HG02981 (cell line): Measurements from ENCODE around the gene EIF6.
"Not testable (repeated sequence)": the region's sequence is repeated elsewhere in the genome, so short reads cannot be mapped to it uniquely, and the experiment has no call there.

Experiments
- ATAC-seq: cut with Tn5 transposase; IDR thresholded peaks from one replicate; pipeline ENCODE4 v1.9.1; 2021; ENCODE audit warnings: mild to moderate bottlenecking, moderate library complexity; ENCODE audit not compliant: unreplicated experiment

EIF6 gene

DNA sequence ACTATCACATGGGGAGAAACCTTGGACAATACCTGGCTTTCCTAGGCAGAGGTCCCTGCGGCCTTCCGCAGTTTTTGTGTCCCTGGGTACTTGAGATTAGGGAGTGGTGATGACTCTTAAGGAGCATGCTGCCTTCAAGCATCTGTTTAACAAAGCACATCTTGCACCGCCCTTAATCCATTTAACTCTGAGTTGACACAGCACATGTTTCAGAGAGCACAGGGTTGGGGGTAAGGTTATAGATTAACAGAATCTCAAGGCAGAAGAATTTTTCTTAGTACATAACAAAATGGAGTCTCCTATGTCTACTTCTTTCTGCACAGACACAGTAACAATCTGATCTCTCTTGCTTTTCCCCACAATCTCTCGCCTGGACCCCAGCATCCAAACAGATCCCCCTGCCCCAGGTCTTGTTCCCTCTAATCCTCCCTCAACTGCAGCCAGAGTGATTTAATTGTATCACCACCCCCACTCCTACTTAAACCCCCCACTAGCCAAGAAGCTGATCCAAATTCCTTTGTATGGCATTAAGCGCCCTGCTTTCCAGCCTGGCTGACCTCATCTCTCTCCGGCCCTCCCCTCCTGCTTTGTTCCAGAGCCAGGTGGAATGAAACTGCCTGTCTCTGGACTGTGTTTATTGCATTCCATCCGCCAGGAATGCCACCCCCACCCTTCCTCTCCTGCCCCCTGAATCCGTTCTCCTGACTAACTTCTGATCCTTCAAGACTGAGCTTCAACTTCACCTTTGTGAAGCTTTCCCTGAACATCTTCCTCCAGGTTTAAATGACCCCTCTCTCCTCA, 21.6 kb downstream of the EIF6 start:
- not testable (repeated sequence) for ATAC-seq

DNA sequence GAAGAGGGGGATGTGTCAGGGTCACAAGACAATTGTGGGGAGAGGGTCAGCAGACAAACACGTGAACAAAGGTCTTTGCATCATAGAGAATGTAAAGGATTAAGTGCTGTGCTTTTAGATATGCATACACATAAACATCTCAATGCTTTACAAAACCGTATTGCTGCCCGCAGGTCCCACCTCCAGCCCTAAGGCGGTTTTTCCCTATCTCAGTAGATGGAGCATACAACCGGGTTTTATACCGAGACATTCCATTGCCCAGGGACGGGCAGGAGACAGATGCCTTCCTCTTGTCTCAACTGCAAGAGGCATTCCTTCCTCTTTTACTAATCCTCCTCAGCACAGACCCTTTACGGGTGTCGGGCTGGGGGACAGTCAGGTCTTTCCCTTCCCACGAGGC, 22.3 kb downstream of the EIF6 start:
- not testable (repeated sequence) for ATAC-seq

DNA sequence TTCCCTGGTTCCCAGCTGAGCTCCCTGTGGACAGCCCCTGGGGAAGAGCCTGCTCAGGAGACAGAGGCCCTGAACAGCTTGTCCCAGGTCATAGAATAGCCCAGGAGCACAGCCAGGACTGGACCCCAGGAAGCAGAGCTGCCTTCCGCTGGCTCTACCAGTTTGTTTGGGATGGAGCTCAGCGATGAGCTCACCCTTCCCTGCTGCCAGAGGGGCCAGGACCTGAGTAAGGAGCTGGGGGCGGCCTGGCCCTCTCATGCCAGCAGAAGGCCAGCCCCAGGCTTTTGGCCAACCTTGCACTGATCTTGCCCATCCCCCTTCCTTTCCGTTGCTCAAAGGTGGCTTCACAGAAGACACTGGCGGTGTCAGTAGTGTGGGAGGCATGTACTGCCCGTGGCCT, 24.1 kb downstream of the EIF6 start:
- ATAC-seq, result no peak

DNA sequence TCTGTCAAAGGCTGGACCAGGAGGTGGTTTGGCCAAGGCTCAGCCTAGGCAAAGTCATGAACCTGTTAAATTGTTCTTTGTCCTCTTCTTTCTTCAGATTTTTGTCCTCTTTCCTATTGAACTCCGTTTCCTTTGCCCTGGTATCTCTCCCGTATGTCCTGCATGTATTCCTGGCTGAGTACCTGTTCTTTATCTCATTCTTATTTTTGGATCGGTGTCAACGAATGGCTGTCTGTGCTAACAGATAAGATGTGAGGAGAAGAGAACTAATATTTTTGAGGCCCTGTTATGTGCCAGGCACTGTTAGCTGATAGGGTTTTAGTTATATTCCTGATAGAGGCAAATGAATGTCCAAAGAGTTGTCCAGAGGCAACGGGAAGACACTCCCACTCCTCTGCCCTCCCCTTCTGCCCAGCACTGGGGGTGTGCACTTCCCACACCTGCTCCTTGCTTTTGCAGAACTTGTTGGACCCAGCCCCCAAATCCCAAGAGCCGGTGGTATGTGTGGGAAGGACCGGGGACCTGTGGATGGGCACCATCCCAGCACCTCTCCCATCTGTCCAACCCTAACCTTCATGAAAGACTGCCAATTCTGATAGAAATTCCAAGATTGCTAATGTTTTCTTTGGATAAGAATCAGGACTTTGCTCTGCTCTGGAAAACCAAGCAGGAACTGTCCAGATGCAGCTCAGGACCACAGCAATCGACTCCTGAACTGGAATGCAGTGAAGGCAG, 27.2 kb downstream of the EIF6 start:
- no peak for ATAC-seq

DNA sequence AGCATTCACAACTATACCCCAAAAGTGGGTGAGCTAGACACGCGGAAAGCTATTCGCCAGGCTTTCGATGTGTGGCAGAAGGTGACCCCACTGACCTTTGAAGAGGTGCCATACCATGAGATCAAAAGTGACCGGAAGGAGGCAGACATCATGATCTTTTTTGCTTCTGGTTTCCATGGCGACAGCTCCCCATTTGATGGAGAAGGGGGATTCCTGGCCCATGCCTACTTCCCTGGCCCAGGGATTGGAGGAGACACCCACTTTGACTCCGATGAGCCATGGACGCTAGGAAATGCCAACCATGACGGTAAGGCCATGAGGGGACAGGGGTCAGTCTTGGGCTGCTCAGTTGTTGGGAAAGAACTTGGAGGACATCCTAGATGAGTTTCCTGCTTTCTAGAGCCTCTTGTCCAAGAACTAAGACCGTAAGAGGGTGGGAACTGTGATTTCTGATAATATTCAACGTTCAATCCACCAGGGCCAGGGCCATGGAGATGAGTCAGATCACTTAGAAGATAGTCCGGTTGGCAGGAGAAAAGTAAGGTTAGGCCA, 30.0 kb downstream of the EIF6 start:
- ATAC-seq, result no peak

DNA sequence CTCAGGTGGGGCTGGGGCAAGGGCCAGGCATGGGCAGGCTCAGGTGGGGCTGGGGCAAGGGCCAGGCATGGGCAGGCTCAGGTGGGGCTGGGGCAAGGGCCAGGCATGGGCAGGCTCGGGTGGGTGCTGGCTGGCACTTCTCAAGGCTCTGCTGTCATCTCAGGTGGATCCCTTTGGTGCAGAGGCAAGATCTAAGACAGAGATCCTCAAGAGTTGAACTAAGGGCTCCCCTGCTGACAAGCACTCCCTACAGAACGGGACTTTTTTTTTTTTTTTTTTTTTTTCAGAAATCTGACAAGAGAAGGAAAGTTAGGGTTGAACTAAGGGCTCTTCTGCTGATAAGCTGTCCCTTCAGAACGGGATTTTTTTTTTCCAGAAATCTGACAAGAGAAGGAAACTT, 31.6 kb downstream of the EIF6 start:
- no peak for ATAC-seq

DNA sequence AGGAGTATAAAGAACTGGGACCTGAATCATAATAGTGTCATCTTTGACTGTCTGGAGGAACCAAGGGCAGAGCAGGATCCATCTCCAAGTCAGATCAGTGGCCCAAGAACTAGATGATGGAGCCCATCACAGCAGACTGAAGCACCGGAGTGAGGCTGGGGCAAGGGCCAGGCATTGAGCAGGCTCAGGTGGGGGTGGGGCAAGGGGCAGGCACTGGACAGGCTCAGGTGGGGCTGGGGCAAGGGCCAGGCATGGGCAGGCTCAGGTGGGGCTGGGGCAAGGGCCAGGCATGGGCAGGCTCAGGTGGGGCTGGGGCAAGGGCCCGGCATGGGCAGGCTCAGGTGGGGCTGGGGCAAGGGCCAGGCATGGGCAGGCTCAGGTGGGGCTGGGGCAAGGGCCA, 32.0 kb downstream of the EIF6 start:
- ATAC-seq, result not testable (repeated sequence)

DNA sequence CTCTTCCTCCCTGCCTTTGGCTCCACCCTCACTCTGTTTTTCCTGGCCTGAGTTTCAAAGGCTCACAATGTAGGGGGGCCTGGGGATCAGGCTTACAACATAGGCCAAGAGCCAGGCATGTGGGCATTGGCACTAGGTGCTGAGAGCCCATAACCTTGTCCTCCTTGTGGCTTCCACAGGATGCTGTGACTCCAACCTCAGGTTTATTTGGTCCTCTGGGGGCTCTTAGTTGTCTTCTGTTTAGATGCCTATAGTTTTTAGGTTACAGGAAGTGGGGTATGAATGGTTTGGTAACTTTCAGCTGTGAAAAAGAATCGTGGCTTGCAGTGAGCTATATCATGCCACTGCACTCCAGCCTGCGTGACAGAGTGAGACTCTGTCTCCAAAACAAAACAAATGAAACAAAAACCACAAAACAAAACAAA, 32.5 kb downstream of the EIF6 start:
- ATAC-seq, result peak; percentile 83

DNA sequence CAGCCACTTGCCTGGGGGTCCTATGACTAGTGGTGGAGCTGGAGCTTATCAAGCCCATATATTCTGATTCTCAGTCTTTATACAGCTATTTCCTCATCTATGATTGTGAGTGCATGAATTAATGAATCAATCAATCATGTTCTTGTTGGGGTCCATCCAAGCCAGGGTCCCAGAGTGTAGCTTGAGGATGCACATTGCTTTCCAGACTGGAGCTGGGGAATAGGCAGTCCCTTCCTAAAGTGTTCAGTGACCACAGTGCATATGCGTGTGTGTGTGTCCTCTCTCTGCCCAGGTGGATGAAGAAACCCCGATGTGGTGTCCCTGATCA, 33.0 kb downstream of the EIF6 start:
- ATAC-seq, result no peak

DNA sequence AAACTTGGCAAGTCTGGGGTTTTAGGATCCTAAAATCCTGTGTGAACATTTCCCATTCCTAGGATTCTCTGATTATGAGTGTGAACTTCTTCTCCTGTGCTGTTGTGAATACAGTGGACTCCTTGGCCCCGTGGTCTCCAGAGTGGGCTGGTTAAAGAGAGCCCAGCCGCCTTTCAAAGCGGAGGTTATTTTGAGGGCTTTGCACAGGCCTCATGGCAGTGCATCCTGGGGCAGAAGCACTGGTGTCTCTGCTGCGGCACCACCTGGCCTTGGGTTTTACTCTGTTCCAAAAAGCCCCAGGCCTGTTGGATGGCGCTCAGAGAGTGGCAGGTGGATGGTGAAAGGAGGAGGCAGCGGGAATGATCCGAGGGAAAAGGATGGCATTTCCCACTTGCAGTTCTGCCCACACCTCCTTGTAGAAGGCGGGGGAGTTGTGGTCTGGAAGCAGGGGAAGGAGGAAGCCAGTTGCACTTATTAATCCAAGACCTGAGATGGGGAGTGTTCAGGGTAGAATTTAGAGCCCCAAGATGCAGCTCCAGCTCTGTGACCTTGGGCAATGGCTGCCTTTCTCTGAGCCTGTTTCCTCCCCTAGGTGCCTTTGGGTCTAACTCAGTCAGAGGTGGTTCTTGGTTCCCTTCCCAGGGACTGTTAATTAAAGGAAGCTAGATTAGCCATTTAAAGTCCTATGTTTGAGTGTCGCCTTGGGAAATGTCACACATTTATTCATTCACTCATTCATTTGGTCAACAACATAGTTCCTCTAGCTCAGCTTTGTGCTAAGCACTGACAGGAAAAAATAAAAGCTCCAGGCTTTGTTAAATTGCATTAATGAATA, 35.7 kb downstream of the EIF6 start:
- no peak for ATAC-seq

DNA sequence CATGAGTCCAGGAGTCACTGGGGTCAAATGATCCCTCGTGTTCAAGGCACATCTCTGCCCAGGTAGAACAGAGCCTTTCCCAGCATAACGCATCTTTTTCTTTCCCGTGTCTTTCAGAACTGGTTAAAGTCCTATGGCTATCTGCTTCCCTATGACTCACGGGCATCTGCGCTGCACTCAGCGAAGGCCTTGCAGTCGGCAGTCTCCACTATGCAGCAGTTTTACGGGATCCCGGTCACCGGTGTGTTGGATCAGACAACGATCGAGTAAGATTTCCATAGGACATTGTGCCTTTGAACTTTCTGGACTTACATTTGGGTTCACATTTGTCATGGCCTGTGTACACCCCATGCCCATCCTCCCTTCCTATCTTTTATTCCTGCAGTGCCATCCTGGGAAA, 37.8 kb downstream of the EIF6 start:
- no peak for ATAC-seq

DNA sequence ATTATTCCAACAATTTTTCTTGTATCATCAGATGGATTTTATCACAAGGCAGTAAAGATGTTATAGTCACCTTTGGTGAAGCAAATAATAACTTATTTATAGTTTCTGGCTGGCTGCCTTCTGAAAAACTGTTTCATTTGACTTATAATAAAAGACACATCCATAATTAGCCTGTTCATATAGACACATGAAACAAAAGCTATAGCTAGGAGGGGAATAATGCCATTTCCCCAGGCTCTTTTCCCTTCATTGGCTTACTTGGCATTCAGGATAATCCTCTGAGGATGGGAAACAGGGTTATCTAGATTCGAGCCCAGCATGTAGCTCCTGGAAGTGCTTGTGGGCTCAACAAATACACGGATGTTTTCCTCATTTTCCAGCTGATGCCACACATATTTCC, 40.6 kb downstream of the EIF6 start:
- ATAC-seq, result no peak

DNA sequence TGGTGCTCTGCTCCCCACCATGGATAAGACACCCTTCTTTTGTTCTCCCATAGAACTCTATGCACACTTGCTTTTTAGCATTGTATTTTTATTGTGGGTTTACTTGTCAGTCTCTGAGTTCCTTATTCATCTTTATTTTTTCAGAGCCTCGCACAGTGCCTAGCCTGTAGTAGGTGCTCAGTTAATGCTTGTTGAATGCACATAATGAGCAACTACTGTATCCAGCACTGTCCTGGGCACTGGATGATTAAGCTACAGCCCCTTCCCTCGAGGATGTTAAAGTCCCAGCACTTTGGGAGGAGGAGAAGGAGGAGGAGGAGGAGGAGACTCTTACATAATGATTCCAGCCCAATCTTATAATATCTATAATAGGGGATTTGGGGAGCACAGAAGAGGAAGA, 41.3 kb downstream of the EIF6 start:
- no peak for ATAC-seq

DNA sequence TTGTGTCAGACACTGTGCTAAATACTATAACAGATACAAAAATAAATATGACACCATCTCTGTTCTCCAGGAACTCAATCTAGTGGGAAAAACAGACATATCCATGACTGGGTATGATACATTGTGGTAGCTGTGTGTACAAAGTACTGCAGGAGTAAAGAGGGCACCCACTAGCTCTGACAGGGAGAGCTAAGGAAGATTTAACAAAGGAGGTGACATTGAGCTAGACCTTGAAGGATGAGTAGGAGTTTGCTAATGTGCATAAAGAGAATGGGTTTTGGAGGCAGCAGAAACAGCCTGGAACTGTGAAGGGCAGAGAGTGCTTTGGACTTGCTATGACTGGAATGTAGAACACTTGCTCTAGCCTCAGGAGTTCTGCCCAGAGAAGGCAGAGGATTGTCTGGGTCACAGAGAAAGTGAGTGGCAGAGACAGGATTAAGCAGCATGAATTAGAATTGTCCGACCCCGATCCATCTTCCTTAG, 43.7 kb downstream of the EIF6 start:
- no peak for ATAC-seq

DNA sequence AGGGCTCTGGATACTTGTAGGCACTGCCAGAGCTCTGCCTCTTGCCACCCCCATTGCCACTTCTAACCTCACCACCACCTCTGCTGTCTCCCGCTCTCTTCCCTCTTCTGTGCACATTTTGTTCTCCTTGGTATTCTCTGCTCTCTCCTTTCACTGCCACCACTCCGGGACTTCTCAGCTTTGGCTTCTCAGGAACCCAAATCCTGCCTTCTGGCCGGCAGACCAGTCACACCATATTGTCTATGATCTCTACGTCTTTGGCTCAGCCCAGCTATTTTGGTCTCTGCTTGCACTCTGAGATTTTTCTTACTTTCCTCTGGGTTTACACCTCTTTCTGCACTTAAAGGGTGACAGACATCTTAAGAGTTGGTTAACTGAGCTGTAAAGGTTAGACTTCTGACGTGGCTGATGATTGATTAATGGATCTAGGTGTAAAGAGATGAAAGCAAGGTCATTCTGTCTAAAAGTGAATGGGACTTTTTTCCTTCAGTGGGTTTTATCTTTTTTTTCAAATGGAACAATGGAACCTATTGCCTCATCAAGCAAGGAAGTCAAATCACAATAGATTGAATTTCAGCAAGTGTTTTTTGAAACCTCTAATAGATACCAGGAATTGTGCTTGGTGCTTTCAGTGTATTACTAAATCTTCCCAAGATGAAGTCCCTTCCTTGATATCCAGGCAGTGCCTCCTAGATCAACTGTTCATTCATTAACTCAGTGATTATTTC, 44.3 kb downstream of the EIF6 start:
- ATAC-seq, result no peak

DNA sequence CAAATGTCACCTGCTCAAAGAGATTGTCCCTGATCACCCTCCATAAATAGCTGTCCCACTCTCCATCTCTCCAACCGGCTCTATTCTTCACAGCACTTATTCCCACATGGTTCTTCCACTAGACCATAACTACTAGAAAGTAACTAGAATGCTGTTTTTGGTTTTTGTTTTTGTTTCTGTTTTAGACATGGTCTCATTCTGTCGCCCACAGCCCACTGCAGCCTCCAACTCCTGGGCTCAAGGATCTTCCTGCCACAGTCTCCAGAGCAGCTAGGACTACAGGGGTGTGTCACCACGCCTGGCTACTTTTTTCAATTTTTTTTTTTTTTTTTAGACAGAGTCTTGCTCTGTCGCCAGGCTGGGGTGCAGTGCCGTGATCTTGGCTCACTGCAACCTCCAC, 45.8 kb downstream of the EIF6 start:
- no peak for ATAC-seq

DNA sequence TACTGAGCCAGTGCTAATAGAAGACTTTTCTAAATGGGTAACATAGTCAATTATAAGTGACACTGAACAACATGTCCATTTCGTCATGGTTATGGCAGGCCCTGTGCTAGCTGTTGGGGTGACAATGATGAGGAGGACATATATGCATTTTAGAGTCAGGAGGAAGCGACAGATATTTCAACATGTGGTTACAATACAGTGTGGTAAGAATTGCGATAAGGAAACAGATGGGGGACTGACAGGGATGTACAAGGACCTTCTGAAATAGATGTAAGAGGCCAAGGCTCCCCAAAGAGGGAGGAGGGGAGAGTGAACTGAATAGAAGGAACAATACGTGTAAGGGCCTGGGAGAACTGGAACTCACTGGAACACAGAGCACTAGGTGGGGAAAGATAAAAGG, 46.4 kb downstream of the EIF6 start:
- ATAC-seq, result no peak

DNA sequence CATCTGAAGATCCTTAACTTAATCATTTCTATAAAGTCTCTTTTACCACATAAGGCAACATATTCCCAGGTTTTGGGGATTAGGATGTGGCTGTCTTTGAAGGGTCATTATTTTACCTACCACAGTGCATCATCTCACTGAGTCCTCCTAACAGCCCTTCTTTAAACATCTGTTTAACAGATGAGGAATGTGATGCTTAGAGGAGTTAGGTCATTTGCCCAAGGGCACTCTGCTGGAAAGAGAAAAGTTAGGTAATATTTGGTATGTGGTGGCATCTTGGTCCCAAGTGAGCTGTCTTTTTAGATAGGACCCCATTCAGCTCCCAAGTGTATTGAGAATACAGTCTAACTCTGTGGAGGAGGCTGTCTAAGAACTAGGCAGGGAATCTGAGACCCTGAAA, 47.1 kb downstream of the EIF6 start:
- ATAC-seq, result no peak

DNA sequence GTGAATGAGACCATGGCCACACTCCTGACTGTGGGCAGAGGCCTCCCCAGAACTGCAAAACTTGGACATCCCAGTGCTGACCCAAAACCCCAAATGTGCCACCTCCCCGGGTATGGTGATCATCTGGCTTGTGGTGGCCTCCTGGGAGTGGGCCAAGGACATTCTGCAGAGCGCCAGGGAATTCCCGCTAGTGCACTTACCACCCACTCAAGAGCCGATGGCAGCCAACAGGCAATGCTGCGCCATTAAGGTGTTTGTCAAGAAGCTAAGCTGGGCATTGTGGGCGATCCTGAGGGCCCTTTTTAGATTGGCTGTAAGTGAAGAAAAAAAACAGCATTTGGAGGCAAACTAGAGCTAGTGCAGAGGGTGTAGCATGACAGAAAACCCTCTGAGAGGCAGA, 48.7 kb downstream of the EIF6 start:
- ATAC-seq, result no peak

DNA sequence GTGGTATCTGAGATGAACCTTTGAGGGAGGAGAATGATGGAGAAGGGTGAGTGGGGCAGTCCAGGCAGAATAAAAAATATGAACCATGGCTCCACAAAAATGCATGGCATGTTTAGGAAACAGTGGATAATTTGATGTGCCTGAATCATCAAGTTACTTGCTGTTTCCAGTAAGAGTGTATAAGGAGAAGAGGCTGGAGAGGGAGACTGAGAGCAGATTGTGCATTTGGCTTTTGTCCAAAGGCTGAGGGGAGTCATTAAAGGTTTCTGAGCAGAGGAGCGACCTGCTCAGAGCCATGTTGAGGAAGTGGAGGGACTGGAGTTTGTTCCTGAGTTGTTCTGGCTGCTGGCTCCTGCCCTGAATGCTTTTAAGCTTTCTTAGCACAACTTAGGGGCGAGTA, 52.0 kb downstream of the EIF6 start:
- ATAC-seq, result no peak
